ENCODE results near the gene COX19. TPM values are rescaled to one million over a fixed set of nuclear protein-coding genes. Genes with fewer than 3 reads are reported as not detected.

Gene COX19
- total and polyA plus RNA-seq, 2 of the 13 experiments (the other 11 are each of a cell fraction or from before 2014, with no cell fraction given), result 11.5 to 21.7 TPM

DNA sequence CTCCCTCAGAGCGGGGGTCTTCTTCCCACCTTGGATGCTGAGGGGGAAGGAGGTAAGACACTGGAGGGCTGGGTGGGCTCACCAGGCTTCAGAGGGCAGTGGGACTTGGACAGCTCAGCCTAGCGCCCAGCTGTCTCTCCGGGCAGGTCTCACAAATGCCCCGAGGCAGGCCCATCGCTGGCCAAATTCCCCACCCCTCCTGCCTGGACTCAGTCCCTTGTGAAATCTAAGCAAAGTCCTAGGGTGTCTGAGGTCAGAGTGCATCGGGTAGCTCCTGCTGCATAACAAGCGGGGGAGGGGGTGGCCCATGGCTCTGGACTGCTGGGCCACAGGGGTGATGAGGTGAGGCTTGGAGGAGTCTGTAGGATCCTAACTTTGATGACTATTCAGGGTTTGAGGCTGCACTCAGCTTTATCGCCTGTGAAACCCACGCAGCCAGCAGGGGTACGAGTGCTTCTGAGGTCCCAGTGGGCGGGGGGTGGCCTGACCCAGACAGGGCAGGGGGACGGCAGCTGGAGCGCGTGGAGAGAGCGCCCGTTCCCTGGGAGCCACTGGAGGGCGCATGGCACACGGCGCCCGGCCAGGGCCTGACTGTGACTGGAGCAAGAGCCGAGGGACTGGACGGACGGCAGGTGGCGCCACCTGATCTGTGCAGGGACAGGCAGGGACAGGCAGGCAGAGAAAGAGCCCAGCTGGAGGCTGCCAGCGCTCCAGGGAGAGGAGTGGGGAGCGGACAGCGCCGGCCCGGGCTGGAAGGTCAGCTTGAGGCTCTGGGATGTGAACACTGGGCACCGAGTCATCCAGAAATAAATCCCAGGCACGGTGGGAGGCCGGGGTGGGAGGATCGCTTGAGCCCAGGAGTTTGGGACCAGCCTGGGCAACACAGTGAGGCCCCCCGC, 17.6 kb upstream of the COX19 start (continued):
- TF ChIP-seq, protein P1, sequence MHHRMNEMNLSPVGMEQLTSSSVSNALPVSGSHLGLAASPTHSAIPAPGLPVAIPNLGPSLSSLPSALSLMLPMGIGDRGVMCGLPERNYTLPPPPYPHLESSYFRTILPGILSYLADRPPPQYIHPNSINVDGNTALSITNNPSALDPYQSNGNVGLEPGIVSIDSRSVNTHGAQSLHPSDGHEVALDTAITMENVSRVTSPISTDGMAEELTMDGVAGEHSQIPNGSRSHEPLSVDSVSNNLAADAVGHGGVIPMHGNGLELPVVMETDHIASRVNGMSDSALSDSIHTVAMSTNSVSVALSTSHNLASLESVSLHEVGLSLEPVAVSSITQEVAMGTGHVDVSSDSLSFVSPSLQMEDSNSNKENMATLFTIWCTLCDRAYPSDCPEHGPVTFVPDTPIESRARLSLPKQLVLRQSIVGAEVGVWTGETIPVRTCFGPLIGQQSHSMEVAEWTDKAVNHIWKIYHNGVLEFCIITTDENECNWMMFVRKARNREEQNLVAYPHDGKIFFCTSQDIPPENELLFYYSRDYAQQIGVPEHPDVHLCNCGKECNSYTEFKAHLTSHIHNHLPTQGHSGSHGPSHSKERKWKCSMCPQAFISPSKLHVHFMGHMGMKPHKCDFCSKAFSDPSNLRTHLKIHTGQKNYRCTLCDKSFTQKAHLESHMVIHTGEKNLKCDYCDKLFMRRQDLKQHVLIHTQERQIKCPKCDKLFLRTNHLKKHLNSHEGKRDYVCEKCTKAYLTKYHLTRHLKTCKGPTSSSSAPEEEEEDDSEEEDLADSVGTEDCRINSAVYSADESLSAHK (CRISPR knock-in tag; IDR thresholded peaks at IDR 0.05; ENCODE audit: borderline replicate concordance), result no peak
- TF ChIP-seq TMF1 (CRISPR knock-in tag; IDR thresholded peaks at IDR 0.05; ENCODE audit: low read depth) (no peak), CCDC6 (CRISPR knock-in tag; IDR thresholded peaks at IDR 0.05) (peak; percentile 91), ZFP36L1 (CRISPR knock-in tag; IDR thresholded peaks at IDR 0.05) (peak; percentile 79; the same call in 1 of the 2 replicates), ZNF570 (CRISPR knock-in tag; IDR thresholded peaks at IDR 0.05; ENCODE audit: borderline replicate concordance) (peak; percentile 58; the same call in 1 of the 2 replicates), ZNF569 (CRISPR knock-in tag; IDR thresholded peaks at IDR 0.05; ENCODE audit: borderline replicate concordance) (no peak), ZNF562 (CRISPR knock-in tag; IDR thresholded peaks at IDR 0.05; ENCODE audit: borderline replicate concordance) (no peak), FOSL2 (CRISPR knock-in tag; IDR thresholded peaks at IDR 0.05) (peak; percentile 59; the same call in 1 of the 2 replicates), KAT8 (CRISPR knock-in tag; IDR thresholded peaks at IDR 0.05) (peak; percentile 67; the same call in 1 of the 2 replicates), FLYWCH1 (CRISPR knock-in tag; IDR thresholded peaks at IDR 0.05) (no peak), REL (CRISPR knock-in tag; conservative IDR thresholded peaks at IDR 0.05) (no peak; the same call in 1 of the 2 replicates), ZNF446 (CRISPR knock-in tag; IDR thresholded peaks at IDR 0.05) (no peak)
- TF ChIP-seq, protein P2, sequence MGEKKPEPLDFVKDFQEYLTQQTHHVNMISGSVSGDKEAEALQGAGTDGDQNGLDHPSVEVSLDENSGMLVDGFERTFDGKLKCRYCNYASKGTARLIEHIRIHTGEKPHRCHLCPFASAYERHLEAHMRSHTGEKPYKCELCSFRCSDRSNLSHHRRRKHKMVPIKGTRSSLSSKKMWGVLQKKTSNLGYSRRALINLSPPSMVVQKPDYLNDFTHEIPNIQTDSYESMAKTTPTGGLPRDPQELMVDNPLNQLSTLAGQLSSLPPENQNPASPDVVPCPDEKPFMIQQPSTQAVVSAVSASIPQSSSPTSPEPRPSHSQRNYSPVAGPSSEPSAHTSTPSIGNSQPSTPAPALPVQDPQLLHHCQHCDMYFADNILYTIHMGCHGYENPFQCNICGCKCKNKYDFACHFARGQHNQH (CRISPR knock-in tag; IDR thresholded peaks at IDR 0.05), result peak; percentile 86
- TF ChIP-seq, protein P3, sequence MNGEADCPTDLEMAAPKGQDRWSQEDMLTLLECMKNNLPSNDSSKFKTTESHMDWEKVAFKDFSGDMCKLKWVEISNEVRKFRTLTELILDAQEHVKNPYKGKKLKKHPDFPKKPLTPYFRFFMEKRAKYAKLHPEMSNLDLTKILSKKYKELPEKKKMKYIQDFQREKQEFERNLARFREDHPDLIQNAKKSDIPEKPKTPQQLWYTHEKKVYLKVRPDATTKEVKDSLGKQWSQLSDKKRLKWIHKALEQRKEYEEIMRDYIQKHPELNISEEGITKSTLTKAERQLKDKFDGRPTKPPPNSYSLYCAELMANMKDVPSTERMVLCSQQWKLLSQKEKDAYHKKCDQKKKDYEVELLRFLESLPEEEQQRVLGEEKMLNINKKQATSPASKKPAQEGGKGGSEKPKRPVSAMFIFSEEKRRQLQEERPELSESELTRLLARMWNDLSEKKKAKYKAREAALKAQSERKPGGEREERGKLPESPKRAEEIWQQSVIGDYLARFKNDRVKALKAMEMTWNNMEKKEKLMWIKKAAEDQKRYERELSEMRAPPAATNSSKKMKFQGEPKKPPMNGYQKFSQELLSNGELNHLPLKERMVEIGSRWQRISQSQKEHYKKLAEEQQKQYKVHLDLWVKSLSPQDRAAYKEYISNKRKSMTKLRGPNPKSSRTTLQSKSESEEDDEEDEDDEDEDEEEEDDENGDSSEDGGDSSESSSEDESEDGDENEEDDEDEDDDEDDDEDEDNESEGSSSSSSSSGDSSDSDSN (CRISPR knock-in tag; IDR thresholded peaks at IDR 0.05), result peak; percentile 93
- TF ChIP-seq, protein P4, sequence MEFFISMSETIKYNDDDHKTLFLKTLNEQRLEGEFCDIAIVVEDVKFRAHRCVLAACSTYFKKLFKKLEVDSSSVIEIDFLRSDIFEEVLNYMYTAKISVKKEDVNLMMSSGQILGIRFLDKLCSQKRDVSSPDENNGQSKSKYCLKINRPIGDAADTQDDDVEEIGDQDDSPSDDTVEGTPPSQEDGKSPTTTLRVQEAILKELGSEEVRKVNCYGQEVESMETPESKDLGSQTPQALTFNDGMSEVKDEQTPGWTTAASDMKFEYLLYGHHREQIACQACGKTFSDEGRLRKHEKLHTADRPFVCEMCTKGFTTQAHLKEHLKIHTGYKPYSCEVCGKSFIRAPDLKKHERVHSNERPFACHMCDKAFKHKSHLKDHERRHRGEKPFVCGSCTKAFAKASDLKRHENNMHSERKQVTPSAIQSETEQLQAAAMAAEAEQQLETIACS (CRISPR knock-in tag; IDR thresholded peaks at IDR 0.05), result peak; percentile 16; the same call in 1 of the 2 replicates
- TF ChIP-seq, protein P5, sequence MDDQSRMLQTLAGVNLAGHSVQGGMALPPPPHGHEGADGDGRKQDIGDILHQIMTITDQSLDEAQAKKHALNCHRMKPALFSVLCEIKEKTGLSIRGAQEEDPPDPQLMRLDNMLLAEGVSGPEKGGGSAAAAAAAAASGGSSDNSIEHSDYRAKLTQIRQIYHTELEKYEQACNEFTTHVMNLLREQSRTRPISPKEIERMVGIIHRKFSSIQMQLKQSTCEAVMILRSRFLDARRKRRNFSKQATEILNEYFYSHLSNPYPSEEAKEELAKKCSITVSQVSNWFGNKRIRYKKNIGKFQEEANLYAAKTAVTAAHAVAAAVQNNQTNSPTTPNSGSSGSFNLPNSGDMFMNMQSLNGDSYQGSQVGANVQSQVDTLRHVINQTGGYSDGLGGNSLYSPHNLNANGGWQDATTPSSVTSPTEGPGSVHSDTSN (CRISPR knock-in tag; IDR thresholded peaks at IDR 0.05; ENCODE audit: borderline replicate concordance), result no peak
- TF ChIP-seq, protein P6, sequence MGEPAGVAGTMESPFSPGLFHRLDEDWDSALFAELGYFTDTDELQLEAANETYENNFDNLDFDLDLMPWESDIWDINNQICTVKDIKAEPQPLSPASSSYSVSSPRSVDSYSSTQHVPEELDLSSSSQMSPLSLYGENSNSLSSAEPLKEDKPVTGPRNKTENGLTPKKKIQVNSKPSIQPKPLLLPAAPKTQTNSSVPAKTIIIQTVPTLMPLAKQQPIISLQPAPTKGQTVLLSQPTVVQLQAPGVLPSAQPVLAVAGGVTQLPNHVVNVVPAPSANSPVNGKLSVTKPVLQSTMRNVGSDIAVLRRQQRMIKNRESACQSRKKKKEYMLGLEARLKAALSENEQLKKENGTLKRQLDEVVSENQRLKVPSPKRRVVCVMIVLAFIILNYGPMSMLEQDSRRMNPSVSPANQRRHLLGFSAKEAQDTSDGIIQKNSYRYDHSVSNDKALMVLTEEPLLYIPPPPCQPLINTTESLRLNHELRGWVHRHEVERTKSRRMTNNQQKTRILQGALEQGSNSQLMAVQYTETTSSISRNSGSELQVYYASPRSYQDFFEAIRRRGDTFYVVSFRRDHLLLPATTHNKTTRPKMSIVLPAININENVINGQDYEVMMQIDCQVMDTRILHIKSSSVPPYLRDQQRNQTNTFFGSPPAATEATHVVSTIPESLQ (CRISPR knock-in tag; conservative IDR thresholded peaks at IDR 0.05), result no peak
